NCI-H1694 (cell line): Measurements from ENCODE around the gene NEMP2.
"Not testable (repeated sequence)": the region's sequence is repeated elsewhere in the genome, so short reads cannot be mapped to it uniquely, and the experiment has no call there.

ENCODE experiments used
- DNase-seq: peaks from one replicate; lab custom pipeline; 2025; lab: John Stamatoyannopoulos, UW

Gene NEMP2

GRCh38 chr2:190526105-190526750 lies 8.3 kb downstream of the NEMP2 start:
- DNase-seq: no peak

DNA sequence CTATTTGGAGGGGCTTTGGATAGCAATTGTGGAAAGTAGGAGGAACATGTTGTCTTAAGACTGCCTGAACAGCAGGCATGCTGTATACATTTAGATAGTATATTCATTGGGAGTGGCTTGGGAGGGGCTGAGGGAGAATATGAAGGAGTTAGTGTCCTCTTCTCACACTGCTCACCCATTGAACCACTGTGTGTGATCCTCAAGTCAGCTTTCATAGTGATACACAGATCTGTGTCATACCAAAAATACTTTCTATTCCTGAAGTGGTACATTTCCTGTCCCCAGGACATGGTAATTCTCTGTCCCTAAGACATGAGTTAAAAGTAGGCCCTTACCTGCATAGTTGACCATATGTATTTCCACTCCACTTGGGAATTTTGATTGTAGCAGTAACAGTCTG lies 9.6 kb downstream of the NEMP2 start:
- DNase-seq: no peak

- no peak for DNase-seq
These were observed 14.4 kb downstream of the NEMP2 start for GRCh38 chr2:190519975-190520767.

GRCh38 chr2:190517468-190517867 lies 17.1 kb downstream of the NEMP2 start:
- no peak for DNase-seq

- no peak for DNase-seq
These were observed 18.8 kb downstream of the NEMP2 start for GRCh38 chr2:190515687-190516086.

GRCh38 chr2:190514676-190515075 lies 19.8 kb downstream of the NEMP2 start:
- no peak for DNase-seq

- DNase-seq: no peak
These were observed 20.6 kb downstream of the NEMP2 start for GRCh38 chr2:190513877-190514276.

GRCh38 chr2:190512539-190513095 lies 21.9 kb downstream of the NEMP2 start:
- no peak for DNase-seq

DNA sequence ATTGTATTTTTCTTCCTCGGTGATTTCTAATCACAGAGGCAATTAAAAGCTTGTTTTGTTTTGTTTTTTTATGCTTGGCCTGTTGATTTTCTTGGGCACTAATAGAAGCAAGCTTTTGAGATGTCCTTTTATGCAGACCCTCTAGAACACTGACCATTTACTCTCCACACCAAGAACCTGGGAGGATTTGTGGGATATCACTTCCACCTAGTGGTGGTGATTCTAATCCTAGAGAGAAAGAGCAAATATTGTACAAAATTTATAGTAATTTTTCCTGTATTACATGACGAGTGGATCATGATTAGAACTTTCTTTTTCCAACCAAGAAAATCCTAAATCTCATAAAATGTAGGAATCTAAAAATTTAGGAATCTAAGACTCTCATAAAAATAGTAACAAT lies 23.4 kb downstream of the NEMP2 start:
- DNase-seq: no peak

DNA sequence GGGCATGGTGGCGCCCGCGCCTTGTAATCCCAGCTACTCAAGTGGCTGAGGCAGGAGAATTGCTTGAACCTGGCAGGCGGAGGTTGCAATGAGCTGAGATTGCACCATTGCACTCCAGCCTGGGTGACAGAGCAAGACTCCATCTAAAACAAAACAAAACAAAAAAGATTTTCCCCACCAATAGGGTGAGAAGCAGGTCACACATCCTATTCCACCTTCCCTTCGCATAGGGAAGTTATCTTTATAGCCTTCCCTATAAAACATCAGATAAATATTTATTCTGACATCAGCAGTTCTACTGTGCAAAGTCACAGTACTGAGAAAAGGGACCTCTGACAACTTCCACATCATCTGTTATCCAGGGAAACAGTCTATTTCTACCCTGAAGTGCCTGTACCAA lies 24.6 kb downstream of the NEMP2 start:
- DNase-seq: not testable (repeated sequence)

- DNase-seq: no peak
These were observed 27.4 kb downstream of the NEMP2 start for GRCh38 chr2:190507135-190507534.

DNA sequence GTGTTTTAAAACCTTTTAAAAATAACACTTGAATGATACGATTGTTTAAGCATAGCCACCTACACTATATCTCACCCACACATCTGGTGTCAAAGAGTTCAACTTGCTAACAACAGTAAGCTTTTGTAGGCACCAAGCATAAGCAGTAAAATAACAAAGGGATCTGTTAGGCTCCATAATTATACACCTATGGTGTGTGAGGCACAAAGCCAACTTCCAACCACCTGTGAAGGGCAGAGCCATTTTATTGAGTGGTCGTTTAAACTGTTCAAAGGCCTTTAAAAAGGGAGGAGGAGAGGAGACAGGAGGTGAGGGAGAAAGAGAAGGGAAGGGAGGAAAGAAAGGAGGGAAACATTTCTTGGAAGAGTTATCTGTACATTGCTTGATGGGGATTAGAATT lies 27.9 kb downstream of the NEMP2 start:
- DNase-seq: no peak

DNA sequence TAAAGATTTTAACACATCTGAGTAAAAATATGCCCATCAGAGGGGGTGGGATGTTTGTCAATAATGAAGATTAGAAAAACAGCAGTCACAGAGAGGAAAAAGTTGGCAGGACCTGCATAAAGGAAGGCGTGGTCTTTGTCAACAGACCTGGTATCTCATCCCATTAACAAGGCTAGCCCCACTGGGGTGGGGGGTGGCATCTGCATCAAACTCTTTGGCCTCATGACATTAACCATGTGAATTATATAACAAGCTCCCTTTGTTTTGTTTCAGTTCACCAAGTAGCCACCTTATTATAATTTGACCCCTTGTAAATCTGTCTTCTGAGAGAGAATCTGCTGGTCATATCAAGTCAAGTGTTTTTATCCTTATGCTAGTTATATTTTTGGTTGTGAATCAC lies 28.8 kb downstream of the NEMP2 start:
- no peak for DNase-seq

- no peak for DNase-seq
These were observed 29.6 kb downstream of the NEMP2 start for GRCh38 chr2:190504912-190505311.

DNA sequence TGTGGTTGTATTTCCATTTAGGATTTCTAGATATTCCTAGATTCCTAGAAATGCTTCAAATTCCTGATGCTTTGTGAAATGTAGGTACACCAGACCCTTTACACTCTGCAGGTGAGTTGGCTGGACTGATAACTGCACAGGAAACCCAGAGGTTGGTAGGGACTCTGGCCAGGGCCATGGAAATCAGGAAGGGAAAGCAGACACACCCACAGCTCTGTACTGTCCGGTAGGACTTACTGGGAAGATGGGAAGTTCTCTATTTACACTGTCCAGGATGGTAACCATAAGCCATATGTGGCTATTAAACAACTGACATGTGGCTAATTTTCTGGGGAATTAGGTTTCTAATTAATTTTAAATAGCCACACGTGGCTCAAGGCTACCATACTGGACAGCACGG lies 31.4 kb downstream of the NEMP2 start:
- no peak for DNase-seq

- DNase-seq: no peak
These were observed 32.7 kb downstream of the NEMP2 start for GRCh38 chr2:190501702-190502407.

GRCh38 chr2:190501231-190501630 lies 33.3 kb downstream of the NEMP2 start:
- no peak for DNase-seq

- DNase-seq: no peak
These were observed 34.4 kb downstream of the NEMP2 start for GRCh38 chr2:190500054-190500502.

- DNase-seq: no peak
These were observed 35.2 kb downstream of the NEMP2 start for GRCh38 chr2:190499273-190499672.

- no peak for DNase-seq
These were observed 37.1 kb downstream of the NEMP2 start for GRCh38 chr2:190497428-190497827.

DNA sequence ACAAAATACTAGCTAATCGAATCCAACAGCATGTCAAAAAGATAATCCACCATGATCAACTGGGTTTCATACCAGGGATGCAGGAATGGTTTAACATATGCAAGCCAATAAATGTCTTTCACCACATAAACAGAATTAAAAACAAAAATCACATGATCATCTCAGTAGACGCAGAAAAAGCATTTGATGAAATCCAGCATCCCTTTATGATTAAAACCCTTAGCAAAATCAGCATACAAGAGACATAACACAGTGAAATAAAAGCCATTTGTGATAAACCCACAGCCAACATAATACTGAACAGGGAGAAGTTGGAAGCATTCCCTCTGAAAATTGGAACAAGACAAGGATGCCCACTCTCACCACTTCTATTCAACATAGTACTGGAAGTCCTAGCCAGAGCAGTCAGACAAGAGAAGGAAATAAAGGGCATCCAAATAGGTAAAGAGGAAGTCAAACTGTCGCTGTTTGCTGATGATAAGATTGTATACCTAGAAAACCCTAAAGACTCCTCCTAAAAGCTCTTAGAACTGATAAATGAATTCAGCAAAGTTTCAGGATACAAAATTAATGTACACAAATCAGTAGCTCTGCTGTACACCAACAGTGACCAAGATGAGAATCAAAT lies 39.8 kb downstream of the NEMP2 start:
- not testable (repeated sequence) for DNase-seq

DNA sequence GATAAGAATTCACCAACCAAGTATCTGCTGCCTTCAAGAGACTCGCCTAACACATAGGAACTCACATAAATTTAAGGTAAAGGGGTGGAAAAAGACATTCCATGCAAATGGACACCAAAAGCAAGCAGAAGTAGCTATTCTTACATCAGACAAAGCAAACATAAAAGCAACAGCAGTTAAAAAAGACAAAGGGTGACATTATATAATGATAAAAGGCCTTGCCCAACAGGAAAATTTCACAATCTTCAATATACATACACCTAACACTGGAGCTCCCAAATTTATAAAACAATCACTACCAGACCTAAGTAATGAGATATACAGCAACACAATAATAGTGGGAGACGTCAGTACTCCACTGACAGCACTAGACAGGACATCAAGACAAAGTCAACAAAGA lies 41.4 kb downstream of the NEMP2 start:
- DNase-seq: no peak
